ENCODE data around the gene MAD1L1. TPM values are rescaled to one million over a fixed set of nuclear protein-coding genes. Genes with fewer than 3 reads are reported as not detected.

Gene MAD1L1
- total RNA-seq, 1 experiment from 2014 or later: 50.8 TPM

DNA sequence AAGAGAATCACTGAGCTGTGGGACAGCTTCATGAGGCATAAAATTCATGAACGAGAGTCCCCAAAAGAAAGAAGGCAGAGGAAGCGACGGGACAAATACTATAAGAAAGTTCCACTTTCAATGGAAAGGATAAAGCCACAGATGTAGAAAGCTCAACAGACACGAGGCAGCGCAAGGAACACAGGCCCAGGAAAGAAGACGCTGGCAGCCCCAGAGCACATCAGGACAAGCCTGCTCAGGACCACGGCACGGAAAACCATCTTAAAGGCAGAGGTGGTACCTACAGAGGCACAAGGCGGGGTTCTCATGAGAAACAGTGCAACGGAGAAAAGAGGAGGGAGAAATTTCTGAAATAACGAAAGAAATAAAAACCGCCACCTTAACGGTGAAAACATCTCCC is 273.4 kb downstream of the MAD1L1 start:
- Histone ChIP-seq H3K4me2 (no peak overlapping the region), H3K4me3 (no peak overlapping the region), H3K27ac (no peak overlapping the region), H3K27me3 (ENCODE audit: insufficient read depth, low read depth) (no peaks in the 10 kb centered on the region), H3K9me2 (ENCODE audit: insufficient read depth) (no peaks in the 10 kb centered on the region), H3K4me1 (replicated peaks; ENCODE audit: insufficient read depth) (no peaks in the 10 kb centered on the region), H3K9me3 (ENCODE audit: insufficient read depth, low read depth) (0 out of 2 replicates have a peak, but pooled peaks cover 5% of the 10 kb centered on the region), H2AFZ (no peak overlapping the region), H4K20me1 (ENCODE audit: insufficient read depth) (no peaks in the 10 kb centered on the region), H3K79me2 (ENCODE audit: low read depth) (no peaks in the 10 kb centered on the region), H3F3A (ENCODE audit: insufficient read depth, low read depth) (no peaks in the 10 kb centered on the region), H3K36me3 (ENCODE audit: low read depth) (0 out of 2 replicates have a peak, but pooled peaks cover 6% of the 10 kb centered on the region)
- no peak for DNase-seq
- POLR2A ChIA-PET (ENCODE audit: unreplicated experiment): no interaction called here
- no TSS peak for BruUV-seq (replicated peaks)
- CTCF ChIA-PET: no interaction called here
- intact Hi-C loops (cut with micrococcal nuclease; ENCODE audit: unreplicated experiment): no loop called here
- TF ChIP-seq, protein P1, sequence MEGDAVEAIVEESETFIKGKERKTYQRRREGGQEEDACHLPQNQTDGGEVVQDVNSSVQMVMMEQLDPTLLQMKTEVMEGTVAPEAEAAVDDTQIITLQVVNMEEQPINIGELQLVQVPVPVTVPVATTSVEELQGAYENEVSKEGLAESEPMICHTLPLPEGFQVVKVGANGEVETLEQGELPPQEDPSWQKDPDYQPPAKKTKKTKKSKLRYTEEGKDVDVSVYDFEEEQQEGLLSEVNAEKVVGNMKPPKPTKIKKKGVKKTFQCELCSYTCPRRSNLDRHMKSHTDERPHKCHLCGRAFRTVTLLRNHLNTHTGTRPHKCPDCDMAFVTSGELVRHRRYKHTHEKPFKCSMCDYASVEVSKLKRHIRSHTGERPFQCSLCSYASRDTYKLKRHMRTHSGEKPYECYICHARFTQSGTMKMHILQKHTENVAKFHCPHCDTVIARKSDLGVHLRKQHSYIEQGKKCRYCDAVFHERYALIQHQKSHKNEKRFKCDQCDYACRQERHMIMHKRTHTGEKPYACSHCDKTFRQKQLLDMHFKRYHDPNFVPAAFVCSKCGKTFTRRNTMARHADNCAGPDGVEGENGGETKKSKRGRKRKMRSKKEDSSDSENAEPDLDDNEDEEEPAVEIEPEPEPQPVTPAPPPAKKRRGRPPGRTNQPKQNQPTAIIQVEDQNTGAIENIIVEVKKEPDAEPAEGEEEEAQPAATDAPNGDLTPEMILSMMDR (conservative IDR thresholded peaks at IDR 0.05): no peak
- TF ChIP-seq EZH2 (IDR thresholded peaks at IDR 0.05; ENCODE audit: low read depth): no peak

DNA sequence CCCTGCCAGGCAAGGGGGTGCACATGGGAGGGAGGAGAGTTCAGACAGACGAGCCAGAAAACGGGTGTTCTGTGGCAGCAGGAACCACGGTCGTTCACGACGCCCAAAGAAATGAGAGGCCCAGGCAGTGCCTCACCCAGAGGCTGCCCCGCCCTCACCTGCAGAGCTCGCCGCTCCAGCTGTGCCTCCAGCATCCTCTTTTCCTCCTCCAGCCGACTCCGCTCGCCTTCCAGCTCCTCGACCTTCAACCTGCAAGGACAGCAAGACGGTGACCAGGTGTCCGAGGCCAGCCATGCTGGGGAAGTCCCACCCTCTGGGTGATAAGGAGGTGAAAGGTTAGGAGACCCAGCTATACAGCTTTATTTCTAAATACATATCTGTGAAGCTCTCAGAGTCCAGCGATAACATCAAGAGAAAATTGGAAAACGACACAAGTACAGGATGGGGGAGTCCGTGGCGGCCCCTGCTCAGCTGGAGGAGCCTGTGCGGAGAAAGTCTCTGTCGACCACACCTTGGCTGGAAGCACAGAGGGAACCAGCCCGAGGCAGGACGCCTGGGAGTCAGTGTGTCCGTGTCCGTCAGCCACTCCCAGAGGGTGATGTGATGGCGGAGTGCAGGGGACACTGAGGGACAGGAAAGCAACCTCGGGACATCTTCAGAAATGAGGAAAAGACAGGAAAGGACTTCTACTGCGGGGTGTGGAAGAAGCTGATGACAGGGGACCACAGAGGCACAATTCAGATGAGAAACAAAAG is 275.1 kb downstream of the MAD1L1 start:
- Histone ChIP-seq H4K20me1 (ENCODE audit: insufficient read depth) (no peaks in the 10 kb centered on the region; the same call in 1 of the 2 replicates), H3K79me2 (ENCODE audit: low read depth) (no peaks in the 10 kb centered on the region), H3K9me3 (ENCODE audit: insufficient read depth, low read depth) (0 out of 2 replicates have a peak, but pooled peaks cover 5% of the 10 kb centered on the region), H2AFZ (no peak overlapping the region), H3K4me2 (no peak overlapping the region), H3K9me2 (ENCODE audit: insufficient read depth) (no peaks in the 10 kb centered on the region), H3F3A (ENCODE audit: insufficient read depth, low read depth) (no peaks in the 10 kb centered on the region), H3K36me3 (ENCODE audit: low read depth) (0 out of 2 replicates have a peak, but pooled peaks cover 6% of the 10 kb centered on the region), H3K27ac (no peak overlapping the region), H3K4me1 (replicated peaks; ENCODE audit: insufficient read depth) (no peaks in the 10 kb centered on the region), H3K4me3 (no peak overlapping the region), H3K27me3 (ENCODE audit: insufficient read depth, low read depth) (no peaks in the 10 kb centered on the region)
- ChIA-PET POLR2A (ENCODE audit: unreplicated experiment) (no interaction called here), CTCF (no interaction called here)
- no peak for DNase-seq
- intact Hi-C loops (cut with micrococcal nuclease; ENCODE audit: unreplicated experiment): no loop called here
- TF ChIP-seq EZH2 (IDR thresholded peaks at IDR 0.05; ENCODE audit: low read depth): no peak
- TF ChIP-seq, protein P1 (conservative IDR thresholded peaks at IDR 0.05): no peak
- no TSS peak for BruUV-seq (replicated peaks)

DNA sequence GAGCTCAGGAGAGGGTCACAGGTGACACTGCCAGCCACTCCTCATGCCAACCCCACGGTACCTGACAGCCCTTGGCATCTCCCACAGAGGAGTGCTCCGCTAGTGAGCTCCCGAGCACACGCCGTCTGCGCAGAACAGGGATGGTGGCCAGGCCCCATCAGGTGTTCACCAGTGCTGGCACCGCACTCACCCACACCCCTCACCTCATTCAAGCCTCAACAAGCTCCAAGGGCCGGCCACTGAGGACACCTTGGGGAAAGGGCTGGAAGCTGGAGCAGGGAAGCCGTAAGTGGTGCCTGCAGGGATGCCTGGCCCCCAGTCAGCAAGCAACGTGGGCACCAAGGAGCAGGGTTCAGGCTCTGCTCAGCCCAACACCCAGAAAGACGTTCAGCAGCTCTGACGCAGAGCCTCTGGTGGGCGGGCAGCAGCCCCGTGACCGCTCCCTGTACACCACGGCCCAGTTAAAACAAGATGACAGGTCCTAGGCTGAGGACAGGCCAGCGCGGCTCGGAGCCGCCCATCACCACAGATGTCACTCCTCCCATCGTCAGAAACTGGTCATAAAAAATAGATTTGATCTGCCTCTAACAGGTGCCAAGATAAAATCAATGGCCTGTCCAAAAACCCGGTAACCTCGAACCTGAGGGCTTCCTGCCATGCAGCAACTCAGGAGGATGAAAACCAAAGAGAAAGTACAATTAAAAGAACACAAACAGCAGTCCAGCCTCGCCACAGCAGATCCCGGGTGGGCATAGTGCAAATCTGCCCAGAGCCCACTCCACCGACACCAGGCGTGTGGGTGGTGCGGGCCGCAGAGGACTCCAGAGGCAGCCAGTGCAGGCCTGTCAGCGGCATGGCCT is 275.9 kb downstream of the MAD1L1 start:
- H3K4me2 ChIP-seq: no peak overlapping the region
- POLR2A ChIA-PET (ENCODE audit: unreplicated experiment): no interaction called here
- H3K4me1 ChIP-seq (replicated peaks; ENCODE audit: insufficient read depth): no peaks in the 10 kb centered on the region
- no peaks in the 10 kb centered on the region for H3K27me3 ChIP-seq (ENCODE audit: insufficient read depth, low read depth)
- H3K4me3 ChIP-seq: no peak overlapping the region
- no peak for DNase-seq
- no peak overlapping the region for H3K27ac ChIP-seq
- H3F3A ChIP-seq (ENCODE audit: insufficient read depth, low read depth): no peaks in the 10 kb centered on the region
- CTCF ChIA-PET: no interaction called here
- intact Hi-C loops (cut with micrococcal nuclease; ENCODE audit: unreplicated experiment): no loop called here
- H2AFZ ChIP-seq: no peak overlapping the region
- no peaks in the 10 kb centered on the region for H3K9me3 ChIP-seq (ENCODE audit: insufficient read depth, low read depth)
- H3K36me3 ChIP-seq (ENCODE audit: low read depth): no peaks in the 10 kb centered on the region
- no peaks in the 10 kb centered on the region for H3K79me2 ChIP-seq (ENCODE audit: low read depth)
- H3K9me2 ChIP-seq (ENCODE audit: insufficient read depth): no peaks in the 10 kb centered on the region
- BruUV-seq (replicated peaks): no TSS peak
- H4K20me1 ChIP-seq (ENCODE audit: insufficient read depth): peaks cover 6% of the 10 kb centered on the region; the same call in 1 of the 2 replicates
- TF ChIP-seq EZH2 (IDR thresholded peaks at IDR 0.05; ENCODE audit: low read depth): no peak
- TF ChIP-seq, protein P1 (conservative IDR thresholded peaks at IDR 0.05): no peak

Data from PC-9 (cell line).